HuH-7 (cell line): Measurements from ENCODE around the gene FRMD1.

ENCODE experiments used
- DNase-seq: peaks from one replicate; pipeline ENCODE4 v3.0.0; 2011; ENCODE audit warnings: low spot score

The FRMD1 gene

GRCh38 chr6:168004945-168005344 is 74.1 kb downstream of the FRMD1 start:
- DNase-seq = no peak

DNA sequence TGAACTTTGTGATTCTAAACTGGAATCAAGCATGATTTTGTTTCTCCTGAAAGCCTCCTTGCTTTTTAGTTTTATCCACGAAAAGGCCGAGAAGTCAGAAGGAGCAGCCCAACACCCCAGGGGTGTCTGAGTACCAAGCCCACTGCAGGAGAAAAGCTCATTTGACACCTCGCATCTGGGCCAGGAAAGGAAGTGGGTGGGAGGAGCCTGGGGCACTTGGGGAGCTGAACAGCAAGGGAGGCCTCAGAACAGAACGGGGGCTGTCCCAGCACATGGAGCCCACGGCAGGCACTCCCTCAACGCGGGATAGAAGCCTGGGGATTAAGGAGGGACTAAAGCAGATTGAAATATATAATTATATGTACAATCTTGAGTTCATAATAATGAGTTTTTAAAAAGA is 75.0 kb downstream of the FRMD1 start:
- no peak for DNase-seq
